Thyroid gland (tissue), 4 donors: ENCODE data around the gene ZNF516.

Experiments used
- POLR2A ChIP-seq, 2 donors: fragments of 450-650 bp; IDR thresholded peaks; one replicate each; pipeline ENCODE4 v1.6.1; 2017; ENCODE audit warnings: antibody characterized with exemption in 2 of 2, mild to moderate bottlenecking in 2 of 2, moderate library complexity in 1 of 2
- TF ChIP-seq, protein P1 (sequence below), 6 experiments: fragments of 200-600 bp in 3 of 6; fragments of 450-650 bp in 3 of 6; sonication (generic) in 3 of 6; IDR thresholded peaks; one replicate each; pipeline ENCODE4 v1.5.1; 2016 to 2019; ENCODE audit warnings: antibody characterized with exemption in 6 of 6, mild to moderate bottlenecking in 2 of 6, inconsistent platforms in 1 of 6, moderate library complexity in 1 of 6

DNA sequence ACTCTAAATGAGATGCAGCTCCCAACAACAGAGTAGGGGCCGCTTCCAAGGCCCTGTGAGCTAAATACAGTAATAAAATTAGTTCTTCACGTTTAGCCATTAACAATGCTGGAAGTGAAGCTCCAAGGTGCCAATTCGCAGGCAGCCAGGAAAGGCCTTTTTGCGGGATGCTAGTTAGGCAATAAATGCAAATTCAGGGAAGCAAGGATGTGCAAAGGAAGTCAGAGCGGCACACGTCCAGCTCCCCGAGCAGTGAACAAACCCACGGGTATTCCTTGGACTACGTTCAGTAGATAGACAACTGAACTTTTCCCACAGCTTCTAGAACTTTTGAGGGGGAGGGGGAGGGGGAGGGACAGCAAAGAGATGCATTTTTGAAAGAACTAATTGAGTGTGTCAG is 6.9 kb downstream of the ZNF516 start:
- TF ChIP-seq, protein P1, sequence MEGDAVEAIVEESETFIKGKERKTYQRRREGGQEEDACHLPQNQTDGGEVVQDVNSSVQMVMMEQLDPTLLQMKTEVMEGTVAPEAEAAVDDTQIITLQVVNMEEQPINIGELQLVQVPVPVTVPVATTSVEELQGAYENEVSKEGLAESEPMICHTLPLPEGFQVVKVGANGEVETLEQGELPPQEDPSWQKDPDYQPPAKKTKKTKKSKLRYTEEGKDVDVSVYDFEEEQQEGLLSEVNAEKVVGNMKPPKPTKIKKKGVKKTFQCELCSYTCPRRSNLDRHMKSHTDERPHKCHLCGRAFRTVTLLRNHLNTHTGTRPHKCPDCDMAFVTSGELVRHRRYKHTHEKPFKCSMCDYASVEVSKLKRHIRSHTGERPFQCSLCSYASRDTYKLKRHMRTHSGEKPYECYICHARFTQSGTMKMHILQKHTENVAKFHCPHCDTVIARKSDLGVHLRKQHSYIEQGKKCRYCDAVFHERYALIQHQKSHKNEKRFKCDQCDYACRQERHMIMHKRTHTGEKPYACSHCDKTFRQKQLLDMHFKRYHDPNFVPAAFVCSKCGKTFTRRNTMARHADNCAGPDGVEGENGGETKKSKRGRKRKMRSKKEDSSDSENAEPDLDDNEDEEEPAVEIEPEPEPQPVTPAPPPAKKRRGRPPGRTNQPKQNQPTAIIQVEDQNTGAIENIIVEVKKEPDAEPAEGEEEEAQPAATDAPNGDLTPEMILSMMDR (IDR thresholded peaks at IDR 0.05): no peak
- no peak for TF ChIP-seq POLR2A (IDR thresholded peaks at IDR 0.05)
